GM04503 (cell line): ENCODE measurements around the gene MAN1B1.
A peak's percentile ranks its signal among the peaks of the same experiment; 100 is the strongest.

Experiments used
- DNase-seq: peaks from one replicate; pipeline ENCODE4 v3.0.0-alpha.2; 2012; ENCODE audit warnings: low read depth

Gene MAN1B1

GRCh38 chr9:137068539-137069507 lies 18.0 kb upstream of the MAN1B1 start:
- no peak for DNase-seq

GRCh38 chr9:137069508-137070091 lies 17.2 kb upstream of the MAN1B1 start:
- DNase-seq = no peak

GRCh38 chr9:137070201-137070905 lies 16.4 kb upstream of the MAN1B1 start, which contains the start of gene SAPCD2:
TSS of gene SAPCD2 (minus strand) at chr9:137070557. CDS start at chr9:137070460, 97 bp downstream.
- no peak for DNase-seq

GRCh38 chr9:137070906-137071275 lies 15.9 kb upstream of the MAN1B1 start:
- no peak for DNase-seq

- no peak for DNase-seq
Observed at GRCh38 chr9:137071282-137071681, 15.5 kb upstream of the MAN1B1 start.

GRCh38 chr9:137073992-137074399 lies 12.8 kb upstream of the MAN1B1 start:
- no peak for DNase-seq

GRCh38 chr9:137074657-137075274 lies 12.0 kb upstream of the MAN1B1 start:
- DNase-seq = no peak

GRCh38 chr9:137075275-137075775 lies 11.5 kb upstream of the MAN1B1 start:
- DNase-seq = no peak

- DNase-seq = no peak
Observed at GRCh38 chr9:137076636-137077009, 10.2 kb upstream of the MAN1B1 start.

GRCh38 chr9:137077010-137077747 lies 9.6 kb upstream of the MAN1B1 start, which contains the start of gene UAP1L1:
TSS of gene UAP1L1 (plus strand) at chr9:137077517. CDS start at chr9:137077533, 16 bp downstream.
- DNase-seq = no peak

- DNase-seq = no peak
Observed at GRCh38 chr9:137077758-137078693, 8.8 kb upstream of the MAN1B1 start.

- no peak for DNase-seq
Observed at GRCh38 chr9:137078701-137079400, 7.9 kb upstream of the MAN1B1 start.

GRCh38 chr9:137079401-137079787 lies 7.4 kb upstream of the MAN1B1 start:
- DNase-seq = no peak

- no peak for DNase-seq
Observed at GRCh38 chr9:137080260-137081122, 6.3 kb upstream of the MAN1B1 start.

GRCh38 chr9:137082222-137082924 lies 4.4 kb upstream of the MAN1B1 start:
- DNase-seq = no peak

GRCh38 chr9:137082925-137083290 lies 3.9 kb upstream of the MAN1B1 start:
- no peak for DNase-seq

- peak; percentile 87 for DNase-seq
Observed at GRCh38 chr9:137083394-137084004, 3.3 kb upstream of the MAN1B1 start.
